Cardiac muscle cell (in vitro differentiated cells and primary cell): ENCODE data around the gene LPCAT1. TPM values are rescaled to one million over a fixed set of nuclear protein-coding genes. Genes with fewer than 3 reads are reported as not detected.

ENCODE experiments used
- DNase-seq, 2 donors: peaks; one replicate each; pipeline versions ENCODE4 v3.0.0 to v3.0.0-alpha.2; 2010 to 2017; ENCODE audit warnings: low read depth in 1 of 2, low spot score in 1 of 2
- H3K27ac ChIP-seq: fragments of 200-600 bp; sonication (generic); 2 replicates; pipeline ENCODE4 v1.5.1; 2016
- H3K27me3 ChIP-seq: fragments of 200-600 bp; sonication (generic); 2 replicates; pipeline ENCODE4 v1.6.0; 2016; ENCODE audit warnings: control low read depth
- H3K36me3 ChIP-seq: fragments of 200-600 bp; sonication (generic); 2 replicates; pipeline ENCODE4 v1.5.1; 2016; ENCODE audit warnings: control low read depth
- H3K4me1 ChIP-seq: fragments of 200-600 bp; sonication (generic); 2 replicates; pipeline ENCODE4 v1.8.1; 2017; ENCODE audit warnings: low read depth, mild to moderate bottlenecking, mixed run types
- H3K4me3 ChIP-seq: fragments of 200-600 bp; sonication (generic); 2 replicates; pipeline ENCODE4 v1.5.1; 2016; ENCODE audit warnings: mild to moderate bottlenecking
- H3K9me3 ChIP-seq: fragments of 200-600 bp; sonication (generic); 2 replicates; pipeline ENCODE4 v1.5.1; 2017; ENCODE audit warnings: low read depth, mild to moderate bottlenecking, control low read depth
- polyA plus RNA-seq: library from polyadenylated mRNA; unstranded; fragments of >200 nt; fragmentation: Nextera tagmentation; extraction: Ambion mirVana; gene quantifications from 2 replicates; pipeline ENCODE4 v1.2.1, GENCODE V29; 2016
- total RNA-seq: library from RNA; depleted of rRNA; stranded (reverse); fragments of >200 nt; gene quantifications from 2 replicates; pipeline ENCODE4 v1.2.3, GENCODE V29; 2016
- TF ChIP-seq, protein P1 (sequence below): IDR thresholded peaks from 2 replicates; pipeline ENCODE4 v1.5.1; 2012; ENCODE audit warnings: low read depth, mild to moderate bottlenecking, low read length

Gene LPCAT1
- total and polyA plus RNA-seq, 2 experiments from 2014 or later, result 48.5 to 57.3 TPM

GRCh38 chr5:1510151-1510561 is 13.6 kb downstream of the LPCAT1 start:
- TF ChIP-seq, protein P1, sequence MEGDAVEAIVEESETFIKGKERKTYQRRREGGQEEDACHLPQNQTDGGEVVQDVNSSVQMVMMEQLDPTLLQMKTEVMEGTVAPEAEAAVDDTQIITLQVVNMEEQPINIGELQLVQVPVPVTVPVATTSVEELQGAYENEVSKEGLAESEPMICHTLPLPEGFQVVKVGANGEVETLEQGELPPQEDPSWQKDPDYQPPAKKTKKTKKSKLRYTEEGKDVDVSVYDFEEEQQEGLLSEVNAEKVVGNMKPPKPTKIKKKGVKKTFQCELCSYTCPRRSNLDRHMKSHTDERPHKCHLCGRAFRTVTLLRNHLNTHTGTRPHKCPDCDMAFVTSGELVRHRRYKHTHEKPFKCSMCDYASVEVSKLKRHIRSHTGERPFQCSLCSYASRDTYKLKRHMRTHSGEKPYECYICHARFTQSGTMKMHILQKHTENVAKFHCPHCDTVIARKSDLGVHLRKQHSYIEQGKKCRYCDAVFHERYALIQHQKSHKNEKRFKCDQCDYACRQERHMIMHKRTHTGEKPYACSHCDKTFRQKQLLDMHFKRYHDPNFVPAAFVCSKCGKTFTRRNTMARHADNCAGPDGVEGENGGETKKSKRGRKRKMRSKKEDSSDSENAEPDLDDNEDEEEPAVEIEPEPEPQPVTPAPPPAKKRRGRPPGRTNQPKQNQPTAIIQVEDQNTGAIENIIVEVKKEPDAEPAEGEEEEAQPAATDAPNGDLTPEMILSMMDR, result no peak
- DNase-seq, result no peak
- Histone ChIP-seq H3K4me3 (no peak overlapping the region), H3K36me3 (no peaks in the 10 kb centered on the region), H3K9me3 (no peaks in the 10 kb centered on the region), H3K27ac (no peak overlapping the region), H3K4me1 (no peaks in the 10 kb centered on the region), H3K27me3 (no peaks in the 10 kb centered on the region)

GRCh38 chr5:1509346-1510085 is 14.2 kb downstream of the LPCAT1 start:
- Histone ChIP-seq H3K9me3 (no peaks in the 10 kb centered on the region), H3K27me3 (no peaks in the 10 kb centered on the region), H3K36me3 (no peaks in the 10 kb centered on the region), H3K4me1 (no peaks in the 10 kb centered on the region), H3K4me3 (no peak overlapping the region), H3K27ac (no peak overlapping the region)
- TF ChIP-seq, protein P1, result no peak
- no peak for DNase-seq

DNA sequence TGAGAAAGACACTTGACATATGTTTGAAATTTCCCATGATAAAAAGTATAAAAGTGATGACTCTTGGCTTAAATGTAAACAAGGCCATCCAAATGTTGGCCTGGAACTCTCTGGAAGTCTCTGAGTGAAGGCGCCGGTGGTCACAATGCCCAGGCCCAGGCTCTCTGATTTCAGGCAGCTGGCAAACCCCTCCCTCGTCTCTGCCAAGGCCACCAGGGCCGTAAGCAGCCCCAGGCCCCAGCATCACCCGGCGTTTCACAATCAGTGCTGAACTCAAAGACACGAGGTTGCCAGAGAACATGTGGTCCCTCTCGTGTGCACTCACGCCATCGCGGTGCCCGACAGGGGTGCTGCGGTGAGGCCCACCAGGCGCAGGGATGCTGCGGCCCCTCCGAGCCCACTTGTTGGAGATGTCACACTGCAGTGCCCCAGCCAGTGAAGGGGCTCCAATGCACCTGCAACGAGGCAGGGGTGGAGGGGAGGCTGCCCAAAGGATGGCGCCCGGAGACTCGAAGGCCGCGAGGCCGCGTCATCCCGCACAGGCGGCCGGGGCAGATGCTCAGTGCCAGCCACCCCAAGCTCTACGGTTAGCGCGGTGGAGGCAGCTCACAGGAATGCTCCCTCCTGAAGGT is 15.0 kb downstream of the LPCAT1 start:
- Histone ChIP-seq H3K9me3 (no peaks in the 10 kb centered on the region), H3K4me3 (no peak overlapping the region), H3K36me3 (no peaks in the 10 kb centered on the region), H3K27ac (no peak overlapping the region), H3K27me3 (no peaks in the 10 kb centered on the region), H3K4me1 (no peaks in the 10 kb centered on the region)
- no peak for DNase-seq
- TF ChIP-seq, protein P1, result no peak

GRCh38 chr5:1507961-1508658 is 15.7 kb downstream of the LPCAT1 start:
- TF ChIP-seq, protein P1, result no peak
- Histone ChIP-seq H3K27ac (no peak overlapping the region), H3K27me3 (no peaks in the 10 kb centered on the region), H3K4me1 (no peaks in the 10 kb centered on the region), H3K4me3 (no peak overlapping the region), H3K9me3 (no peaks in the 10 kb centered on the region), H3K36me3 (no peaks in the 10 kb centered on the region)
- DNase-seq, result no peak

- Histone ChIP-seq H3K36me3 (no peaks in the 10 kb centered on the region), H3K4me1 (no peaks in the 10 kb centered on the region), H3K4me3 (no peak overlapping the region), H3K27ac (no peak overlapping the region), H3K27me3 (no peaks in the 10 kb centered on the region), H3K9me3 (no peaks in the 10 kb centered on the region)
- TF ChIP-seq, protein P1, result no peak
- no peak for DNase-seq
Observed at GRCh38 chr5:1507457-1507856, 16.3 kb downstream of the LPCAT1 start.
